ENCODE measurements around the gene NDUFV2. TPM values are rescaled to one million over a fixed set of nuclear protein-coding genes. Genes with fewer than 3 reads are reported as not detected.
"Not testable (repeated sequence)": the region's sequence is repeated elsewhere in the genome, so short reads cannot be mapped to it uniquely, and the experiment has no call there.

NDUFV2 gene
- total RNA-seq, 1 experiment from 2014 or later = 229 TPM

GRCh38 chr18:9079818-9080528 lies 22.5 kb upstream of the NDUFV2 start:
- H3K4me3 ChIP-seq = no peak overlapping the region
- H3K36me3 ChIP-seq = no peaks in the 10 kb centered on the region

GRCh38 chr18:9081940-9082339 lies 20.6 kb upstream of the NDUFV2 start:
- H3K36me3 ChIP-seq = no peaks in the 10 kb centered on the region
- no peaks in the 10 kb centered on the region for H3K9me3 ChIP-seq (replicated peaks)
- DNase-seq (ENCODE audit: low read depth in 1 of 2, low spot score in 2 of 2) = no peak
- H3K4me3 ChIP-seq = no peak overlapping the region
- H3K27ac ChIP-seq = no peak overlapping the region
- 0 out of 2 replicates have a peak, but pooled peaks cover 2% of the 10 kb centered on the region for H3K27me3 ChIP-seq (replicated peaks)
- H3K4me1 ChIP-seq (replicated peaks) = peaks cover 9% of the 10 kb centered on the region

More at GRCh38 chr18:9079818-9080528, 22.5 kb upstream of the NDUFV2 start:
- H3K4me1 ChIP-seq (replicated peaks) = peaks cover 9% of the 10 kb centered on the region
- no peak for DNase-seq (ENCODE audit: low read depth in 1 of 2, low spot score in 2 of 2)
- no peak overlapping the region for H3K27ac ChIP-seq
- 0 out of 2 replicates have a peak, but pooled peaks cover 2% of the 10 kb centered on the region for H3K27me3 ChIP-seq (replicated peaks)
- no peaks in the 10 kb centered on the region for H3K9me3 ChIP-seq (replicated peaks)

- no peak for DNase-seq (ENCODE audit: low read depth in 1 of 2, low spot score in 2 of 2)
- no peaks in the 10 kb centered on the region for H3K36me3 ChIP-seq
- 0 out of 2 replicates have a peak, but pooled peaks cover 2% of the 10 kb centered on the region for H3K27me3 ChIP-seq (replicated peaks)
- H3K4me1 ChIP-seq (replicated peaks) = peaks cover 9% of the 10 kb centered on the region
- no peaks in the 10 kb centered on the region for H3K9me3 ChIP-seq (replicated peaks)
- no peak overlapping the region for H3K4me3 ChIP-seq
- H3K27ac ChIP-seq = no peak overlapping the region
Measured at GRCh38 chr18:9082711-9083510, 19.6 kb upstream of the NDUFV2 start.

GRCh38 chr18:9086015-9086414 lies 16.5 kb upstream of the NDUFV2 start:
- Histone ChIP-seq H3K27ac (no peak overlapping the region), H3K9me3 (replicated peaks) (no peaks in the 10 kb centered on the region), H3K36me3 (no peaks in the 10 kb centered on the region), H3K4me3 (no peak overlapping the region), H3K4me1 (replicated peaks) (no peaks in the 10 kb centered on the region), H3K27me3 (replicated peaks) (0 out of 2 replicates have a peak, but pooled peaks cover 2% of the 10 kb centered on the region)
- DNase-seq (ENCODE audit: low read depth in 1 of 2, low spot score in 2 of 2) = no peak

- Histone ChIP-seq H3K4me3 (no peak overlapping the region), H3K27me3 (replicated peaks) (0 out of 2 replicates have a peak, but pooled peaks cover 2% of the 10 kb centered on the region), H3K36me3 (no peaks in the 10 kb centered on the region), H3K27ac (no peak overlapping the region), H3K9me3 (replicated peaks) (no peaks in the 10 kb centered on the region), H3K4me1 (replicated peaks) (no peaks in the 10 kb centered on the region)
- no peak for DNase-seq (ENCODE audit: low read depth in 1 of 2, low spot score in 2 of 2)
Measured at GRCh38 chr18:9086624-9087023, 15.9 kb upstream of the NDUFV2 start.

GRCh38 chr18:9087144-9087543 lies 15.4 kb upstream of the NDUFV2 start:
- Histone ChIP-seq H3K36me3 (no peaks in the 10 kb centered on the region), H3K9me3 (replicated peaks) (no peaks in the 10 kb centered on the region), H3K27me3 (replicated peaks) (0 out of 2 replicates have a peak, but pooled peaks cover 2% of the 10 kb centered on the region), H3K4me1 (replicated peaks) (peaks cover under 1% of the 10 kb centered on the region; the same call in 1 of the 2 replicates), H3K4me3 (no peak overlapping the region), H3K27ac (no peak overlapping the region)
- DNase-seq (ENCODE audit: low read depth in 1 of 2, low spot score in 2 of 2) = no peak

GRCh38 chr18:9088252-9088651 lies 14.2 kb upstream of the NDUFV2 start:
- Histone ChIP-seq H3K4me1 (replicated peaks) (peaks cover 11% of the 10 kb centered on the region), H3K9me3 (replicated peaks) (no peaks in the 10 kb centered on the region), H3K36me3 (no peaks in the 10 kb centered on the region), H3K27me3 (replicated peaks) (no peaks in the 10 kb centered on the region), H3K27ac (no peak overlapping the region), H3K4me3 (no peak overlapping the region)
- DNase-seq (ENCODE audit: low read depth in 1 of 2, low spot score in 2 of 2) = no peak

GRCh38 chr18:9088727-9089126 lies 13.8 kb upstream of the NDUFV2 start:
- H3K4me3 ChIP-seq; H3K36me3 ChIP-seq; H3K27me3 ChIP-seq (replicated peaks); H3K27ac ChIP-seq; H3K9me3 ChIP-seq (replicated peaks); DNase-seq (ENCODE audit: low read depth in 1 of 2, low spot score in 2 of 2): not testable (repeated sequence)
- H3K4me1 ChIP-seq (replicated peaks) = peaks cover 14% of the 10 kb centered on the region

- DNase-seq (ENCODE audit: low read depth in 1 of 2, low spot score in 2 of 2) = no peak
- Histone ChIP-seq H3K4me1 (replicated peaks) (peaks cover 30% of the 10 kb centered on the region), H3K4me3 (no peak overlapping the region), H3K9me3 (replicated peaks) (no peaks in the 10 kb centered on the region), H3K27ac (no peak overlapping the region), H3K27me3 (replicated peaks) (no peaks in the 10 kb centered on the region), H3K36me3 (no peaks in the 10 kb centered on the region)
Measured at GRCh38 chr18:9090578-9090977, 11.9 kb upstream of the NDUFV2 start.

GRCh38 chr18:9091066-9091476 lies 11.4 kb upstream of the NDUFV2 start:
- no peak for DNase-seq (ENCODE audit: low read depth in 1 of 2, low spot score in 2 of 2)
- Histone ChIP-seq H3K36me3 (no peaks in the 10 kb centered on the region), H3K4me1 (replicated peaks) (peaks cover 35% of the 10 kb centered on the region), H3K27me3 (replicated peaks) (no peaks in the 10 kb centered on the region), H3K9me3 (replicated peaks) (no peaks in the 10 kb centered on the region), H3K4me3 (no peak overlapping the region), H3K27ac (no peak overlapping the region)

GRCh38 chr18:9092665-9093064 lies 9.8 kb upstream of the NDUFV2 start:
- DNase-seq (ENCODE audit: low read depth in 1 of 2, low spot score in 2 of 2) = peak in 1 of 2 experiments; percentile 57
- Histone ChIP-seq H3K36me3 (no peaks in the 10 kb centered on the region), H3K27ac (peak overlapping the region; percentile 98), H3K9me3 (replicated peaks) (no peaks in the 10 kb centered on the region), H3K4me1 (replicated peaks) (peaks cover 36% of the 10 kb centered on the region), H3K27me3 (replicated peaks) (no peaks in the 10 kb centered on the region), H3K4me3 (no peak overlapping the region)

- not testable (repeated sequence) for H3K4me3 ChIP-seq; H3K27me3 ChIP-seq (replicated peaks); H3K36me3 ChIP-seq; H3K9me3 ChIP-seq (replicated peaks); DNase-seq (ENCODE audit: low read depth in 1 of 2, low spot score in 2 of 2)
- Histone ChIP-seq H3K4me1 (replicated peaks) (peaks cover 36% of the 10 kb centered on the region), H3K27ac (peak overlapping the region; percentile 98)
Measured at GRCh38 chr18:9093109-9093508, 9.4 kb upstream of the NDUFV2 start.

GRCh38 chr18:9094307-9095226 lies 7.9 kb upstream of the NDUFV2 start:
- Histone ChIP-seq H3K27me3 (replicated peaks) (no peaks in the 10 kb centered on the region), H3K27ac (peak overlapping the region; percentile 98), H3K9me3 (replicated peaks) (no peaks in the 10 kb centered on the region), H3K4me3 (no peak overlapping the region), H3K4me1 (replicated peaks) (peaks cover 36% of the 10 kb centered on the region), H3K36me3 (no peaks in the 10 kb centered on the region)
- peak; percentile 92 to 95 for DNase-seq (ENCODE audit: low read depth in 1 of 2, low spot score in 2 of 2)
